ENCODE measurements around the gene ANKRD31.
"Not testable (repeated sequence)": the region's sequence is repeated elsewhere in the genome, so short reads cannot be mapped to it uniquely, and the experiment has no call there.

ANKRD31 gene

GRCh38 chr5:75236322-75237316 is at the start of gene ANKRD31:
Gene ANKRD31, minus strand, starts transcription at chr5:75236878. Its CDS starts 192 bp downstream, at chr5:75236686.
- DNase-seq (ENCODE audit: low read depth, low spot score): no peak

- no peak for DNase-seq (ENCODE audit: low read depth, low spot score)
Measured at GRCh38 chr5:75286211-75286773, 49.6 kb upstream of the ANKRD31 start.

- DNase-seq (ENCODE audit: low read depth, low spot score): no peak
Measured at GRCh38 chr5:75282581-75282980, 45.9 kb upstream of the ANKRD31 start.

- no peak for DNase-seq (ENCODE audit: low read depth, low spot score)
Measured at GRCh38 chr5:75281716-75282465, 45.2 kb upstream of the ANKRD31 start.

- DNase-seq (ENCODE audit: low read depth, low spot score): no peak
Measured at GRCh38 chr5:75279321-75279720, 42.6 kb upstream of the ANKRD31 start.

GRCh38 chr5:75277463-75277862 is 40.8 kb upstream of the ANKRD31 start:
- no peak for DNase-seq (ENCODE audit: low read depth, low spot score)

GRCh38 chr5:75275756-75276155 is 39.1 kb upstream of the ANKRD31 start:
- DNase-seq (ENCODE audit: low read depth, low spot score): peak; percentile 23

- DNase-seq (ENCODE audit: low read depth, low spot score): no peak
Measured at GRCh38 chr5:75275147-75275546, 38.5 kb upstream of the ANKRD31 start.

- no peak for DNase-seq (ENCODE audit: low read depth, low spot score)
Measured at GRCh38 chr5:75274486-75274885, 37.8 kb upstream of the ANKRD31 start.

GRCh38 chr5:75270605-75271004 is 33.9 kb upstream of the ANKRD31 start:
- not testable (repeated sequence) for DNase-seq (ENCODE audit: low read depth, low spot score)

- no peak for DNase-seq (ENCODE audit: low read depth, low spot score)
Measured at GRCh38 chr5:75265731-75266130, 29.1 kb upstream of the ANKRD31 start.

- no peak for DNase-seq (ENCODE audit: low read depth, low spot score)
Measured at GRCh38 chr5:75262271-75262670, 25.6 kb upstream of the ANKRD31 start.

- DNase-seq (ENCODE audit: low read depth, low spot score): no peak
Measured at GRCh38 chr5:75260708-75261107, 24.0 kb upstream of the ANKRD31 start.

GRCh38 chr5:75250452-75250851 is 13.8 kb upstream of the ANKRD31 start:
- DNase-seq (ENCODE audit: low read depth, low spot score): not testable (repeated sequence)

- no peak for DNase-seq (ENCODE audit: low read depth, low spot score)
Measured at GRCh38 chr5:75245023-75245422, 8.3 kb upstream of the ANKRD31 start.

- no peak for DNase-seq (ENCODE audit: low read depth, low spot score)
Measured at GRCh38 chr5:75243510-75243909, 6.8 kb upstream of the ANKRD31 start.

GRCh38 chr5:75243100-75243499 is 6.4 kb upstream of the ANKRD31 start:
- no peak for DNase-seq (ENCODE audit: low read depth, low spot score)

GRCh38 chr5:75242067-75242466 is 5.4 kb upstream of the ANKRD31 start:
- no peak for DNase-seq (ENCODE audit: low read depth, low spot score)

- peak; percentile 65 for DNase-seq (ENCODE audit: low read depth, low spot score)
Measured at GRCh38 chr5:75239681-75240080, 3.0 kb upstream of the ANKRD31 start.

GRCh38 chr5:75235711-75236110 is 967 bp downstream of the ANKRD31 start:
- DNase-seq (ENCODE audit: low read depth, low spot score): no peak

GRCh38 chr5:75234251-75234650 is 2.4 kb downstream of the ANKRD31 start:
- no peak for DNase-seq (ENCODE audit: low read depth, low spot score)

- no peak for DNase-seq (ENCODE audit: low read depth, low spot score)
Measured at GRCh38 chr5:75226916-75227315, 9.8 kb downstream of the ANKRD31 start.
